Stimulated activated CD4-positive, alpha-beta T cell treated with anti-CD3 and anti-CD28 coated beads, Interleukin-15, amount 100 ng/mL, for 1 hour (primary cell): ENCODE measurements around the gene CELF5.
"Not testable (repeated sequence)": the region's sequence is repeated elsewhere in the genome, so short reads cannot be mapped to it uniquely, and the experiment has no call there.

Source experiments
- DNase-seq, 2 donors: peaks; one replicate each; pipeline ENCODE4 v3.0.0-alpha.2; 2020; ENCODE audit warnings: low read depth in 1 of 2, low spot score in 1 of 2

Gene CELF5

DNA sequence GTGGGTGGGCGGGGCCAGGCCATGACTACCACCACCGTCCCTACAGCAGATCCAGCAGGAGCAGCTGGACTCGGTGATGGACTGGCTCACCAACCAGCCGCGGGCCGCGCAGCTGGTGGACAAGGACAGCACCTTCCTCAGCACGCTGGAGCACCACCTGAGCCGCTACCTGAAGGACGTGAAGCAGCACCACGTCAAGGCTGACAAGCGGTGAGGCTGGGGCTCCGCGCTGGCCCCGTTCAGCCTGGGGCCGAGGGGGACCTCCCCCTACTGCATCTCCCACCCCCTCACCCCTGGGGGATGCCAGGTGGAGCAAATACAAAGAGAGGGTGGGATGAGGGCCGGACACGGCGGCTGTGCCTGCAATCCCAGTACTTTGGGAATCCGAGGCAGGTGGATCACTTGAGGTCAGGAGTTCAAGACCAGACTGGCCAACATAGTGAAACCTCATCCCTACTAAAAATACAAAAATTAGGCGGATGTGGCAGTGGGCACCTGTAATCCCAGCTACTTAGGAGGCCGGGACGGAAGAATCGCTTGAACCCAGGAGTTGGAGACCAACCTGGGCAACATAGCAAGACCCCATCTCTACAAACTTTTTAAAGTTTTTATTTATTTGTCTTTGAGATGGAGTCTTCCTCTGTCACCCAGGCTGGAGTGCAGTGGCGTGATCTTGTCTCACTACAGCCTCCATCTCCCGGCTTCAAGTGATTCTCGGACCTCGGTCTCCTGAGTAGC lies 18.1 kb upstream of the CELF5 start:
- no peak for DNase-seq

GRCh38 chr19:3207461-3208242 lies 16.8 kb upstream of the CELF5 start:
- DNase-seq, result no peak

- no peak for DNase-seq
These were observed 15.9 kb upstream of the CELF5 start for GRCh38 chr19:3208317-3209207.

GRCh38 chr19:3210347-3211017 lies 14.0 kb upstream of the CELF5 start:
- peak; percentile 52 to 67 for DNase-seq

DNA sequence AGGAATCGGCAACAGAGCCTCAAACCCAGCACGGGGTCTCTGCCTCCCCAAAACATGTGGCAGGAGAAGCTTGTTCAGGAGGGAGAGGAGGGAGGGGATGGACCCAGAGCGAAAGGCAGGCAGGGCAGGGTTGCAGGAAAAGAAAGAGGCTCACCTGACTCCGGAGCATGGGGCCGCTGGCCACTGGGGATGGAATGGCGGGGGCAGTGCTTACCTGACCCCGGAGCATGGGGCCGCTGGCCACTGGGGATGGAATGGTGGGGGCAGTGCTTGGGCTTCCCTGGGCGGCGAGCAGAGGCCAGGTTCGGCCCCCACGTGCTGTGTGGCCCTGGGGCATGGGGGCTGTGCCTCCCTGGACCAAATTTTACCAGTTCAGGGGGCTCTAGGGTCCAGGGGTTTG lies 13.3 kb upstream of the CELF5 start:
- DNase-seq, result no peak

DNA sequence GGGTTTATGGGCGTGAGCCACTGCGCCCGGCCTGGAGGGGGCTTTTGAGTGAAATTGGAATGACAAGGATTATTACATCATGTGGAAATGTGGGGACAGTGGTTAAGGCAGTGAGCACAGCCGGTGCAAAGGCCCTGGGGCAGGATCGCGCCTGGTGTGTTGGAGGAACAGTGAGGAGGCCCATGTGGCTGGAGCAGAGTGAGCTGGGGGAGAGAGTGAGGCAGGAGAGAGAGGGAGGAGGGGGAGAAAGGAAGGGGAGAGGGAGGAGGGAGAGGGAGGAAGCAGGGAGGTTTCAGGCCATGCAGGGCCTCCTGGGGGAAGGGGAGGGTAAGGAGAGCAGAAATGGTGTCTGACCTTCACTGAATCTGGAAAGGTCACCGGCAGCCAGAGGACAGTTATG lies 11.3 kb upstream of the CELF5 start:
- DNase-seq, result no peak

DNA sequence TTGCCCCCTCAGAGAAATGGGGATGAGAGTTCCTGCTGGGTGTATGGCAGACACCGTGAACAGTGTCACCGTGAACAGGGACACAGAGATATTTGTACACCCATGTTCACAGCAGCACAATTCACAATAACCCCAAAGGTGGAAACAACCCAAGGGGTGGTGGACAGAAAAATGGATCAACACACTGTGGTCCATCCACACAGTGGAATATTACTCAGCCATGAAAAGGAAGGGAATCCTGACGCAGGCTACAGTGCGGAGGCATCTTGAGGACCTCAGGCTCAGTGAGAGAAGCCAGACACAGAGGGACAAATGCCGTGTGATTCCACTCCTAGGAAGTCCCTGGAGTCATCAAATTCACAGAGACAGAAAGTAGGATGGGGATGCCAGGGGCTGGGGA lies 7.6 kb upstream of the CELF5 start:
- no peak for DNase-seq

GRCh38 chr19:3220576-3220975 lies 3.9 kb upstream of the CELF5 start:
- no peak for DNase-seq

DNA sequence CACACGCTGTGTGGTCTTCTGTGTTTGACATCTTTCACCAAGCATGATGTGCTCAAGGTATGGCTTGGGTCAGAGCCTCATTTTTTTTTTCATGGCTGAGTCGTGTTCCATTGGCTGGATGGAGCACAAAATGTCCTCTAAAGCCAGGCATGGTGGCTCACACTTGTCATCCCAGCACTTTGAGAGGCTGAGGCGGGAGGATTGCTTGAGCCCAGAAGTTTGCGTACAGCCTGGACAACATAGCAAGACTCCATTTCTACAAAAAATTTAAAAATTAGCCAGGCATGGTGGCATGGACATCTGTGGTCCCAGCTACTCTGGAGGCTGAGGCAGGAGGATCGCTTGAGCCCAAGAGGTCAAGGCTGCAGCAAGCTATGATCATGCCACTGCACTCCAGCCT lies 2.9 kb upstream of the CELF5 start:
- DNase-seq, result not testable (repeated sequence)

DNA sequence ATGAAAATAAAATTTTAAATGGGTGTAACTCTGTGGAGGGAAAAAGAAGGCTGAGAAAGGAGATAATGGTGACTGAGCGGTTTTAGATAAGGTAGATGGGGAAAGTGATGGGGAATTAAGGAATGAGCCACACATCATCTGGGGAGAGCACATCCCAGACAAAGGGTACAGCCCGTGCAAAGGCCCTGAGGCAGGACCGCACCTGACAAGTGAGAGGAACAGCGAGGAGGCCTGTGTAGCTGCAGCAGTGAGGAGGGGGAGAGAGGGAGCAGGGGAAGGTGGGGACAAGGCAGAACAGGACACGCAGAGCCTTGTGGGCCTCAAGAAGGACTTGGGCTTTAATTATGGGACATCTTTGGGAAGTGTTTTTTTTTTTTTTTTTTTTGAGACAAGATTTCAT lies 1.8 kb upstream of the CELF5 start:
- no peak for DNase-seq

DNA sequence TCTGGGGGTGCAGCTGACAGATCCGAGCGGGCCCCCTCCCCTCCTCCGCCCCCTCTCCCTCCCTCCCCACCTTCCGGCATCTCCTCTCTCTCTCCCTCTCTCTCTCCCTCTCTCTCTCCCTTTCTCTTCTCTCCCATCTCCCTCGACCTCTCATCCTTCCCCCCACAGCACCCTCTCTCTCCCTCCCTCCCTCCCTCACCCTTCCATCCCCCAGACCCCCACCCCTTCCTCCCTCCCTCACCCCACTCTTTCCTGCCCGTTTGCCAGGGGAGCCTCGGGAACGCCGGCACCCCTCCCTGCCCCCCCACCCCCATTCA lies 666 bp downstream of the CELF5 start:
- DNase-seq, result no peak

GRCh38 chr19:3225677-3226093 lies 1.2 kb downstream of the CELF5 start:
- no peak for DNase-seq

GRCh38 chr19:3227054-3227626 lies 2.7 kb downstream of the CELF5 start:
- DNase-seq, result no peak

DNA sequence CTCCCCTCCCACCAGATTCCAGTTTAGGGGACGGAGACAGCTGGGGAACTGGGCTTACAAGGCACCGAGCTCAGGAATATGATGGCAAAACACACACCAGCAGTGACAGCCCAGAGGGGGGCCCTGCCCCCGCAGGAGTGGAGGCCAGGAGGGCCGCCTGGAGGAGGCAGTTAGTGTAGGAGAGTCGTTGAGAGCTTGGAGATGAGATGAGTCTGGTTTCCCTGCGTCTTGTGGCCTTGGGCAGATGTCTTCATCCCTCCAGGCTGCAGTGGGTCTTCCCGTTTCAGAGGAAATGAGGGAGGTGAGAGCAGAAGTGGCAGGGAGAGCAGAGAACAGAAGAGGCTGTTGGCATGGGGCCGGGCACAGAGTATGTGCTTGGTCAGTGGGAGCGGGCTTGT lies 4.9 kb downstream of the CELF5 start:
- DNase-seq, result no peak

DNA sequence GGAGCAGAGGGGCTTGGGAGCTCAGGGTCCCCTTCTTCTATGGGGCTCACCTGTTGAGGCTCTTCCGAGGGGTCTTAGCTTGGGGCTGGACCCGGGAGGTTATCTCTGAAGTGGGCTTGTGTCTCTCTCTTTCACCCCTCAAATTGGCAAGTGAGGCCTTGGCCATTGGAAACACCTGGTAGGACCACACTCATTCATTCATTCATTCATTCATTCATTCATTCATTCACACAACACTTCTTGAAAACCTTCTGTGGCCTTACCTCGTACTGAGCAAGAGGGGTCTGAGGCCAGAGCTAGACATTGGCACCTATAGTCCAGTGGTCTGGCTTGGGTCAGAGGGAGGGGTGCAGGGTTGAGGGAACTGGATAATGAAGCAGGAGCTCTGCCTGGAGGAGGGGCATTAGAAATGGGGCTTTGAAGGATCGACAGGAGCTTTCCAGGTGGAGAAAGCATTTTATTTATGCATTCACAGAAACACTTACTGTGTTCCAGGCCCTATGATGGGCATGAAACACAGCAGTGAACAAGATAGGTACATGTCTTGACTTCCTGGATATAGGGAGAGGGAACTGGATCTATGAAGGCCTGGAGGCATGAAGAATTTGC lies 5.5 kb downstream of the CELF5 start:
- DNase-seq, result no peak

GRCh38 chr19:3231288-3231687 lies 6.8 kb downstream of the CELF5 start:
- DNase-seq, result no peak

GRCh38 chr19:3233116-3233515 lies 8.7 kb downstream of the CELF5 start:
- DNase-seq, result no peak

DNA sequence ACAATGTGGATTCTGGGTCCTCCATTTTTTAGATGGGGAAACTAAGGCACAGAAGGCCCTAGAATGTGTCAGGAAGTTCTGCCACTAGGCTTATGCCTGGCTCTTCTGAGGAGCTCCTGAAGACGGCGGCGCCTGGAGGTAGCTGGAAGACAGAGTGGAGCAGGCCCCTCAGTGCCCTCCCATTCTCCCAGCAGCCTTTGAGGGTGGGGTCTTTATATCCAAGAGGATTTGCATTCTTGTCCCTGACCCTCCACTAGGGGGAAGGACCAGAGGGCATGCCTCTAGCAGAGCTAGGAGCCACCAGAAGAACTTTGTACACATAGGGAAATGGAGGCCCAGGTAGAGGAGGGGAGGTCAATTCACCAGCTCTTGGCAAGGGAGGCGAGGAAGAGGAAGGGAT lies 9.4 kb downstream of the CELF5 start:
- no peak for DNase-seq

- no peak for DNase-seq
These were observed 10.3 kb downstream of the CELF5 start for GRCh38 chr19:3234800-3235199.

- not testable (repeated sequence) for DNase-seq
These were observed 11.1 kb downstream of the CELF5 start for GRCh38 chr19:3235604-3236003.

DNA sequence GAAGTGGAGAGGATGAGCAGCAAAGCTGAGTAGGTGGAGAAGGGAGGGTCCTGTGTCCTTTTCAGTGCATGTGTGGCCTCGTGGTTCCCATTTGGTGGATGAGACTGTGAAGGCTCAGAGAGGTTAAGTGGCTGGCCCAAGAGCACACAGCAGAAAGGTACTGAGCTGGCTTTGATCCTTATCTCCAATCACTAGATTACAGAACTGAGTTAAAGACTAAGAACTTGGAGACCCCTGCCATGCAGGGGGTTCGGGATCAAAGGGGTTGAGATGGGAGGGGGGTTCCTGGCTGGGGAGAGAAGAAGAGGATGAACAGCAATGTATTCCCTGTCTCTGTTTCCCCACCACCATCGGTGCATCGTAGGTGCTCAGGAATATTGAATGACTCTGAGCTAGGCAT lies 11.8 kb downstream of the CELF5 start:
- DNase-seq, result no peak
